Measurements from ENCODE around the gene MMP2.

MMP2 gene

GRCh38 chr16:55521792-55522191, 42.8 kb downstream of the MMP2 start:
- Histone ChIP-seq H2AFZ (ENCODE audit: low read depth, low read length, severe bottlenecking) (no peak overlapping the region), H3K27me3 (ENCODE audit: low read length) (no peaks in the 10 kb centered on the region; the same call in 1 of the 2 replicates), H4K20me1 (ENCODE audit: low read depth, low read length) (no peaks in the 10 kb centered on the region), H3K4me2 (ENCODE audit: low read depth, low read length, poor library complexity, severe bottlenecking) (no peak overlapping the region), H3K4me3 (ENCODE audit: insufficient read depth, low read length, poor library complexity, severe bottlenecking) (no peak overlapping the region), H3K9me3 (ENCODE audit: insufficient read depth, low read length) (no peaks in the 10 kb centered on the region), H3K27ac (ENCODE audit: low read depth, low read length) (no peak overlapping the region), H3K9me2 (replicated peaks; ENCODE audit: insufficient read depth, low read length) (no peaks in the 10 kb centered on the region), H3F3A (ENCODE audit: insufficient read depth) (no peaks in the 10 kb centered on the region), H3K9ac (ENCODE audit: low read length) (no peak overlapping the region), H3K36me3 (ENCODE audit: low read length) (no peaks in the 10 kb centered on the region), H3K79me2 (ENCODE audit: insufficient read depth, low read length) (no peaks in the 10 kb centered on the region)
- no peak for TF ChIP-seq EZH2phosphoT487 (conservative IDR thresholded peaks at IDR 0.05; ENCODE audit: low read length)
- TF ChIP-seq CTCF (IDR thresholded peaks at IDR 0.05; ENCODE audit: insufficient read depth, low read length, poor library complexity, severe bottlenecking), result no peak

- Histone ChIP-seq H3K9me2 (replicated peaks; ENCODE audit: insufficient read depth, low read length) (no peaks in the 10 kb centered on the region), H3K36me3 (ENCODE audit: low read length) (no peaks in the 10 kb centered on the region), H3F3A (ENCODE audit: insufficient read depth) (no peaks in the 10 kb centered on the region), H3K27me3 (ENCODE audit: low read length) (no peaks in the 10 kb centered on the region; the same call in 1 of the 2 replicates), H4K20me1 (ENCODE audit: low read depth, low read length) (no peaks in the 10 kb centered on the region), H3K9me3 (ENCODE audit: insufficient read depth, low read length) (no peaks in the 10 kb centered on the region), H3K4me2 (ENCODE audit: low read depth, low read length, poor library complexity, severe bottlenecking) (no peak overlapping the region), H3K79me2 (ENCODE audit: insufficient read depth, low read length) (no peaks in the 10 kb centered on the region), H3K9ac (ENCODE audit: low read length) (no peak overlapping the region), H3K4me3 (ENCODE audit: insufficient read depth, low read length, poor library complexity, severe bottlenecking) (no peak overlapping the region), H2AFZ (ENCODE audit: low read depth, low read length, severe bottlenecking) (no peak overlapping the region), H3K27ac (ENCODE audit: low read depth, low read length) (no peak overlapping the region)
- TF ChIP-seq CTCF (IDR thresholded peaks at IDR 0.05; ENCODE audit: insufficient read depth, low read length, poor library complexity, severe bottlenecking) (no peak), EZH2phosphoT487 (conservative IDR thresholded peaks at IDR 0.05; ENCODE audit: low read length) (no peak)
Observed at GRCh38 chr16:55526441-55526840, 47.4 kb downstream of the MMP2 start.

- H3K9me3 ChIP-seq (ENCODE audit: insufficient read depth, low read length), result no peaks in the 10 kb centered on the region
Observed at GRCh38 chr16:55527885-55528284, 48.9 kb downstream of the MMP2 start.

More at GRCh38 chr16:55527885-55528284, 48.9 kb downstream of the MMP2 start:
- Histone ChIP-seq H3K27me3 (ENCODE audit: low read length) (no peaks in the 10 kb centered on the region), H3K9ac (ENCODE audit: low read length) (no peak overlapping the region), H4K20me1 (ENCODE audit: low read depth, low read length) (no peaks in the 10 kb centered on the region), H2AFZ (ENCODE audit: low read depth, low read length, severe bottlenecking) (no peak overlapping the region), H3F3A (ENCODE audit: insufficient read depth) (no peaks in the 10 kb centered on the region), H3K79me2 (ENCODE audit: insufficient read depth, low read length) (no peaks in the 10 kb centered on the region), H3K36me3 (ENCODE audit: low read length) (no peaks in the 10 kb centered on the region), H3K9me2 (replicated peaks; ENCODE audit: insufficient read depth, low read length) (no peaks in the 10 kb centered on the region), H3K27ac (ENCODE audit: low read depth, low read length) (no peak overlapping the region), H3K4me3 (ENCODE audit: insufficient read depth, low read length, poor library complexity, severe bottlenecking) (no peak overlapping the region), H3K4me2 (ENCODE audit: low read depth, low read length, poor library complexity, severe bottlenecking) (no peak overlapping the region)
- no peak for TF ChIP-seq EZH2phosphoT487 (conservative IDR thresholded peaks at IDR 0.05; ENCODE audit: low read length)
- no peak for TF ChIP-seq CTCF (IDR thresholded peaks at IDR 0.05; ENCODE audit: insufficient read depth, low read length, poor library complexity, severe bottlenecking)
